Activated naive CD8-positive, alpha-beta T cell treated with anti-CD3 and anti-CD28 coated beads, Interleukin-2, amount 10 ng/mL, durations not matched to agents 7 days and 5 days (primary cell): ENCODE measurements around the gene MATN1. TPM values are rescaled to one million over a fixed set of nuclear protein-coding genes. Genes with fewer than 3 reads are reported as not detected.

ENCODE experiments used
- ATAC-seq: fragments of 150-1000 bp; cut with Tn5 transposase; one replicate; pipeline ENCODE4 v1.10.0; 2021; ENCODE audit warnings: low read depth, moderate library complexity
- POLR2A ChIA-PET: fragments of 350-600 bp; sonication (Branson Sonifier 250); formaldehyde crosslinking; loops from one replicate; lab custom pipeline; 2021; ENCODE audit warnings: antibody characterized with exemption; lab: Charles Lee
- DNase-seq: peaks from one replicate; pipeline ENCODE4 v3.0.0; 2021
- H3K27ac Mint-ChIP-seq: one replicate; pipeline ENCODE4 v1.8.0; 2022; ENCODE audit warnings: mild to moderate bottlenecking, mixed read lengths
- H3K27me3 Mint-ChIP-seq: one replicate; pipeline ENCODE4 v1.8.0; 2022; ENCODE audit warnings: mild to moderate bottlenecking, moderate library complexity, mixed read lengths
- H3K36me3 Mint-ChIP-seq: one replicate; pipeline ENCODE4 v1.8.0; 2021; ENCODE audit warnings: mild to moderate bottlenecking, mixed read lengths
- H3K4me1 Mint-ChIP-seq: one replicate; pipeline ENCODE4 v1.8.0; 2021; ENCODE audit warnings: mixed read lengths
- H3K4me3 Mint-ChIP-seq: one replicate; pipeline ENCODE4 v1.8.0; 2022; ENCODE audit warnings: mild to moderate bottlenecking, moderate library complexity, mixed read lengths
- H3K9me3 Mint-ChIP-seq: one replicate; pipeline ENCODE4 v1.8.0; 2021; ENCODE audit warnings: mixed read lengths
- total RNA-seq, 2 experiments: library from RNA; stranded (reverse); gene quantifications; one replicate each; pipeline ENCODE4 v1.2.3, GENCODE V29; 2021

Gene MATN1
- total RNA-seq, 2 experiments from 2014 or later, result 0.26 TPM; not detected in 1

- H3K9me3 Mint-ChIP-seq, result no peaks in the 10 kb centered on the region
- H3K27ac Mint-ChIP-seq, result no peak overlapping the region
- H3K36me3 Mint-ChIP-seq, result no peaks in the 10 kb centered on the region
- ATAC-seq, result no peak
- peaks cover 12% of the 10 kb centered on the region for H3K4me1 Mint-ChIP-seq
- H3K27me3 Mint-ChIP-seq, result no peaks in the 10 kb centered on the region
- POLR2A ChIA-PET, result no interaction called here
- DNase-seq, result no peak
- H3K4me3 Mint-ChIP-seq, result no peak overlapping the region
These were observed 790 bp upstream of the MATN1 start for GRCh38 chr1:30724175-30724574.

GRCh38 chr1:30721812-30722537 is 1.4 kb downstream of the MATN1 start:
- ATAC-seq (no peak), DNase-seq (no peak)
- Mint-ChIP-seq H3K4me3 (no peak overlapping the region), H3K36me3 (no peaks in the 10 kb centered on the region), H3K27me3 (no peaks in the 10 kb centered on the region), H3K9me3 (no peaks in the 10 kb centered on the region), H3K27ac (no peak overlapping the region), H3K4me1 (peaks cover 14% of the 10 kb centered on the region)
- POLR2A ChIA-PET, result interaction anchor here (1.2 kb wide), 1 partner anchor 35 kb away, joined by 4 read pairs; no protein-coding TSS in a partner anchor

GRCh38 chr1:30721341-30721793 is 2.0 kb downstream of the MATN1 start:
- Mint-ChIP-seq H3K9me3 (no peaks in the 10 kb centered on the region), H3K36me3 (no peaks in the 10 kb centered on the region), H3K4me3 (no peak overlapping the region), H3K27me3 (no peaks in the 10 kb centered on the region), H3K27ac (no peak overlapping the region), H3K4me1 (peaks cover 14% of the 10 kb centered on the region)
- ATAC-seq (no peak), DNase-seq (no peak)
- POLR2A ChIA-PET, result interaction anchor here (1.2 to 1.7 kb wide), 3 partner anchors 23 to 35 kb away, joined by 3 to 5 read pairs (median 4); no protein-coding TSS in a partner anchor

GRCh38 chr1:30720271-30721223 is 2.8 kb downstream of the MATN1 start:
- no peak overlapping the region for H3K4me3 Mint-ChIP-seq
- H3K36me3 Mint-ChIP-seq, result no peaks in the 10 kb centered on the region
- peaks cover 14% of the 10 kb centered on the region for H3K4me1 Mint-ChIP-seq
- no peak for ATAC-seq
- DNase-seq, result no peak
- peaks cover 2% of the 10 kb centered on the region for H3K9me3 Mint-ChIP-seq
- no peaks in the 10 kb centered on the region for H3K27me3 Mint-ChIP-seq
- POLR2A ChIA-PET, result interaction anchor here (1.2 to 2.5 kb wide), 5 partner anchors 23 to 63 kb away, joined by 3 to 34 read pairs (median 5); no protein-coding TSS in a partner anchor
- H3K27ac Mint-ChIP-seq, result no peak overlapping the region

GRCh38 chr1:30719406-30720270 is 3.7 kb downstream of the MATN1 start:
- no peak for ATAC-seq
- H3K9me3 Mint-ChIP-seq, result peaks cover 3% of the 10 kb centered on the region
- H3K36me3 Mint-ChIP-seq, result no peaks in the 10 kb centered on the region
- peaks cover 14% of the 10 kb centered on the region for H3K4me1 Mint-ChIP-seq
- peak overlapping the region; percentile 85 for H3K4me3 Mint-ChIP-seq
- no peak for DNase-seq
- POLR2A ChIA-PET, result interaction anchor here (1.2 to 2.5 kb wide), 9 partner anchors 19 to 64 kb away, joined by 3 to 34 read pairs (median 8); partner anchors contain the start of gene LAPTM5
- no peaks in the 10 kb centered on the region for H3K27me3 Mint-ChIP-seq
- H3K27ac Mint-ChIP-seq, result peak overlapping the region; percentile 93

GRCh38 chr1:30718636-30719405 is 4.6 kb downstream of the MATN1 start:
- Mint-ChIP-seq H3K4me3 (peak overlapping the region; percentile 85), H3K27ac (peak overlapping the region; percentile 93), H3K9me3 (peaks cover 3% of the 10 kb centered on the region), H3K36me3 (no peaks in the 10 kb centered on the region), H3K27me3 (no peaks in the 10 kb centered on the region), H3K4me1 (peaks cover 11% of the 10 kb centered on the region)
- POLR2A ChIA-PET, result interaction anchor here (0.6 to 2.5 kb wide), 16 partner anchors 9 to 1224 kb away, joined by 3 to 34 read pairs (median 4); partner anchors contain the start of gene LAPTM5
- DNase-seq (peak; percentile 92), ATAC-seq (peak; percentile 63)

GRCh38 chr1:30718091-30718635 is 5.2 kb downstream of the MATN1 start:
- POLR2A ChIA-PET, result interaction anchor here (0.6 to 2.5 kb wide), 15 partner anchors 10 to 65 kb away, joined by 3 to 34 read pairs (median 4); partner anchors contain the start of gene LAPTM5
- Mint-ChIP-seq H3K27ac (peak overlapping the region; percentile 93), H3K36me3 (no peaks in the 10 kb centered on the region), H3K4me3 (peak overlapping the region; percentile 85), H3K4me1 (peaks cover 11% of the 10 kb centered on the region), H3K27me3 (no peaks in the 10 kb centered on the region), H3K9me3 (peaks cover 3% of the 10 kb centered on the region)
- DNase-seq (peak; percentile 99), ATAC-seq (peak; percentile 95)

GRCh38 chr1:30716646-30717045 is 6.7 kb downstream of the MATN1 start:
- no peak overlapping the region for H3K27ac Mint-ChIP-seq
- POLR2A ChIA-PET, result interaction anchor here (0.6 kb wide), 1 partner anchor 209 kb away, joined by 3 read pairs; no protein-coding TSS in a partner anchor
- ATAC-seq, result no peak

GRCh38 chr1:30715886-30716285 is 7.5 kb downstream of the MATN1 start:
- peaks cover 3% of the 10 kb centered on the region for H3K9me3 Mint-ChIP-seq
- H3K27ac Mint-ChIP-seq, result no peak overlapping the region
- no peak overlapping the region for H3K4me3 Mint-ChIP-seq
- DNase-seq (no peak), ATAC-seq (no peak)
- H3K36me3 Mint-ChIP-seq, result no peaks in the 10 kb centered on the region
- POLR2A ChIA-PET, result no interaction called here
- peaks cover 11% of the 10 kb centered on the region for H3K4me1 Mint-ChIP-seq
- H3K27me3 Mint-ChIP-seq, result peaks cover 4% of the 10 kb centered on the region

More at GRCh38 chr1:30716646-30717045, 6.7 kb downstream of the MATN1 start:
- DNase-seq, result no peak
- peaks cover 11% of the 10 kb centered on the region for H3K4me1 Mint-ChIP-seq
- H3K9me3 Mint-ChIP-seq, result peaks cover 3% of the 10 kb centered on the region
- H3K4me3 Mint-ChIP-seq, result peak overlapping the region; percentile 29
- H3K36me3 Mint-ChIP-seq, result no peaks in the 10 kb centered on the region
- peaks cover 4% of the 10 kb centered on the region for H3K27me3 Mint-ChIP-seq

GRCh38 chr1:30715216-30715615 is 8.2 kb downstream of the MATN1 start:
- DNase-seq (no peak), ATAC-seq (no peak)
- POLR2A ChIA-PET, result no interaction called here
- Mint-ChIP-seq H3K4me1 (peaks cover 11% of the 10 kb centered on the region), H3K27ac (no peak overlapping the region), H3K36me3 (no peaks in the 10 kb centered on the region), H3K4me3 (no peak overlapping the region), H3K9me3 (peaks cover 3% of the 10 kb centered on the region), H3K27me3 (peaks cover 4% of the 10 kb centered on the region)

GRCh38 chr1:30714536-30715090 is 8.8 kb downstream of the MATN1 start:
- no peak overlapping the region for H3K4me3 Mint-ChIP-seq
- no peaks in the 10 kb centered on the region for H3K36me3 Mint-ChIP-seq
- H3K27ac Mint-ChIP-seq, result no peak overlapping the region
- H3K27me3 Mint-ChIP-seq, result peaks cover 4% of the 10 kb centered on the region
- DNase-seq (no peak), ATAC-seq (no peak)
- H3K4me1 Mint-ChIP-seq, result peaks cover 9% of the 10 kb centered on the region
- peaks cover 3% of the 10 kb centered on the region for H3K9me3 Mint-ChIP-seq
- POLR2A ChIA-PET, result no interaction called here
